ENCODE data around the gene PIK3CB.
"Not testable (repeated sequence)": the region's sequence is repeated elsewhere in the genome, so short reads cannot be mapped to it uniquely, and the experiment has no call there.

PIK3CB gene

GRCh38 chr3:138681463-138682220 is 153.1 kb downstream of the PIK3CB start:
- TF ChIP-seq POLR2A (IDR thresholded peaks at IDR 0.05; ENCODE audit: low read length) (no peak), GATA1 (IDR thresholded peaks at IDR 0.05; ENCODE audit: low read depth, low read length) (no peak)
- DNase-seq, result no peak

GRCh38 chr3:138680974-138681373 is 153.8 kb downstream of the PIK3CB start:
- DNase-seq, result not testable (repeated sequence)

- no peak for DNase-seq
- TF ChIP-seq POLR2A (IDR thresholded peaks at IDR 0.05; ENCODE audit: low read length) (no peak), GATA1 (IDR thresholded peaks at IDR 0.05; ENCODE audit: low read depth, low read length) (no peak)
Observed at GRCh38 chr3:138678874-138679392, 155.8 kb downstream of the PIK3CB start.

- DNase-seq, result no peak
- TF ChIP-seq GATA1 (IDR thresholded peaks at IDR 0.05; ENCODE audit: low read depth, low read length), result no peak
- no peak for TF ChIP-seq POLR2A (IDR thresholded peaks at IDR 0.05; ENCODE audit: low read length)
Observed at GRCh38 chr3:138678086-138678485, 156.6 kb downstream of the PIK3CB start.

- DNase-seq, result peak; percentile 12 to 16
- no peak for TF ChIP-seq POLR2A (IDR thresholded peaks at IDR 0.05; ENCODE audit: low read length)
- no peak for TF ChIP-seq GATA1 (IDR thresholded peaks at IDR 0.05; ENCODE audit: low read depth, low read length)
Observed at GRCh38 chr3:138675393-138675792, 159.3 kb downstream of the PIK3CB start.

- no peak for TF ChIP-seq POLR2A (IDR thresholded peaks at IDR 0.05; ENCODE audit: low read length)
- TF ChIP-seq GATA1 (IDR thresholded peaks at IDR 0.05; ENCODE audit: low read depth, low read length), result no peak
- no peak for DNase-seq
Observed at GRCh38 chr3:138673641-138674530, 160.8 kb downstream of the PIK3CB start.

- TF ChIP-seq POLR2A (IDR thresholded peaks at IDR 0.05; ENCODE audit: low read length) (no peak), GATA1 (IDR thresholded peaks at IDR 0.05; ENCODE audit: low read depth, low read length) (no peak)
- DNase-seq, result no peak
Observed at GRCh38 chr3:138670407-138670806, 164.3 kb downstream of the PIK3CB start.

- TF ChIP-seq GATA1 (IDR thresholded peaks at IDR 0.05; ENCODE audit: low read depth, low read length) (no peak), POLR2A (IDR thresholded peaks at IDR 0.05; ENCODE audit: low read length) (no peak)
- DNase-seq, result no peak
Observed at GRCh38 chr3:138668107-138668506, 166.6 kb downstream of the PIK3CB start.

- no peak for DNase-seq
- no peak for TF ChIP-seq POLR2A (IDR thresholded peaks at IDR 0.05; ENCODE audit: low read length)
- no peak for TF ChIP-seq GATA1 (IDR thresholded peaks at IDR 0.05; ENCODE audit: low read depth, low read length)
Observed at GRCh38 chr3:138657508-138657907, 177.2 kb downstream of the PIK3CB start.

GRCh38 chr3:138653567-138653966 is 181.2 kb downstream of the PIK3CB start:
- peak; percentile 14 to 44 for DNase-seq
- TF ChIP-seq POLR2A (IDR thresholded peaks at IDR 0.05; ENCODE audit: low read length) (no peak), GATA1 (IDR thresholded peaks at IDR 0.05; ENCODE audit: low read depth, low read length) (no peak)

GRCh38 chr3:138649134-138649533 is 185.6 kb downstream of the PIK3CB start:
- DNase-seq, result no peak
- TF ChIP-seq POLR2A (IDR thresholded peaks at IDR 0.05; ENCODE audit: low read length) (no peak), GATA1 (IDR thresholded peaks at IDR 0.05; ENCODE audit: low read depth, low read length) (no peak)

GRCh38 chr3:138646513-138646912 is 188.2 kb downstream of the PIK3CB start:
- no peak for TF ChIP-seq POLR2A (IDR thresholded peaks at IDR 0.05; ENCODE audit: low read length)
- no peak for TF ChIP-seq GATA1 (IDR thresholded peaks at IDR 0.05; ENCODE audit: low read depth, low read length)

GRCh38 chr3:138646008-138646407 is 188.7 kb downstream of the PIK3CB start:
- no peak for DNase-seq
- TF ChIP-seq GATA1 (IDR thresholded peaks at IDR 0.05; ENCODE audit: low read depth, low read length), result no peak
- no peak for TF ChIP-seq POLR2A (IDR thresholded peaks at IDR 0.05; ENCODE audit: low read length)

More at GRCh38 chr3:138646513-138646912, 188.2 kb downstream of the PIK3CB start:
- DNase-seq, result no peak

- TF ChIP-seq GATA1 (IDR thresholded peaks at IDR 0.05; ENCODE audit: low read depth, low read length), result no peak
- TF ChIP-seq POLR2A (IDR thresholded peaks at IDR 0.05; ENCODE audit: low read length), result no peak
- no peak for DNase-seq
Observed at GRCh38 chr3:138642927-138643253, 191.8 kb downstream of the PIK3CB start.
